Measurements from ENCODE around the gene LACRT.

DNA sequence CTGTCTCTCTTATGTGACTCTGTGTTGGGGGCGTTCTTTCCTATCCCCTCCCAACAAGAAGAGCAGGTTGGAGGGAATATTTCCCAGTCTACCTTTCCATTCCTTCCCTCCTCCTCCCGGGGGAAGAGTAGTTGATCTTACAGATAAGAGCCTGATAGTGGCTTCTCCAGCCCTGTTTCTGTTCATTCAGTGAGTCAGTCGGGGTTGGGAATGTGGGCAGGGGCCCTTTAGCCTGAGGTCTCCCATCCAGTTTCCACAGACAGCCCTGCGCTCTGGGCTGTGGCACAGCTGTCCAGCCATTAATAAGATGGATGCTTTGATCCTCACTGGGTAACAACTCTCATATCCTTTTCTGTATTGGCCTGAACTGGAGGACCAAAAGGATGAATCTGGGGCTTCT, 28.1 kb downstream of the LACRT start:
- no peak for TF ChIP-seq EZH2phosphoT487 (IDR thresholded peaks at IDR 0.05)
- TF ChIP-seq, protein P1, sequence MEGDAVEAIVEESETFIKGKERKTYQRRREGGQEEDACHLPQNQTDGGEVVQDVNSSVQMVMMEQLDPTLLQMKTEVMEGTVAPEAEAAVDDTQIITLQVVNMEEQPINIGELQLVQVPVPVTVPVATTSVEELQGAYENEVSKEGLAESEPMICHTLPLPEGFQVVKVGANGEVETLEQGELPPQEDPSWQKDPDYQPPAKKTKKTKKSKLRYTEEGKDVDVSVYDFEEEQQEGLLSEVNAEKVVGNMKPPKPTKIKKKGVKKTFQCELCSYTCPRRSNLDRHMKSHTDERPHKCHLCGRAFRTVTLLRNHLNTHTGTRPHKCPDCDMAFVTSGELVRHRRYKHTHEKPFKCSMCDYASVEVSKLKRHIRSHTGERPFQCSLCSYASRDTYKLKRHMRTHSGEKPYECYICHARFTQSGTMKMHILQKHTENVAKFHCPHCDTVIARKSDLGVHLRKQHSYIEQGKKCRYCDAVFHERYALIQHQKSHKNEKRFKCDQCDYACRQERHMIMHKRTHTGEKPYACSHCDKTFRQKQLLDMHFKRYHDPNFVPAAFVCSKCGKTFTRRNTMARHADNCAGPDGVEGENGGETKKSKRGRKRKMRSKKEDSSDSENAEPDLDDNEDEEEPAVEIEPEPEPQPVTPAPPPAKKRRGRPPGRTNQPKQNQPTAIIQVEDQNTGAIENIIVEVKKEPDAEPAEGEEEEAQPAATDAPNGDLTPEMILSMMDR (IDR thresholded peaks at IDR 0.05): no peak
- TF ChIP-seq EZH2 (IDR thresholded peaks at IDR 0.05): no peak
